GM19240 (cell line): Measurements from ENCODE around the gene SCP2.

ENCODE experiments used
- DNase-seq: peaks from one replicate; pipeline ENCODE4 v3.0.0; 2011; ENCODE audit warnings: low spot score; ENCODE audit not compliant: insufficient read length

SCP2 gene, protein sequence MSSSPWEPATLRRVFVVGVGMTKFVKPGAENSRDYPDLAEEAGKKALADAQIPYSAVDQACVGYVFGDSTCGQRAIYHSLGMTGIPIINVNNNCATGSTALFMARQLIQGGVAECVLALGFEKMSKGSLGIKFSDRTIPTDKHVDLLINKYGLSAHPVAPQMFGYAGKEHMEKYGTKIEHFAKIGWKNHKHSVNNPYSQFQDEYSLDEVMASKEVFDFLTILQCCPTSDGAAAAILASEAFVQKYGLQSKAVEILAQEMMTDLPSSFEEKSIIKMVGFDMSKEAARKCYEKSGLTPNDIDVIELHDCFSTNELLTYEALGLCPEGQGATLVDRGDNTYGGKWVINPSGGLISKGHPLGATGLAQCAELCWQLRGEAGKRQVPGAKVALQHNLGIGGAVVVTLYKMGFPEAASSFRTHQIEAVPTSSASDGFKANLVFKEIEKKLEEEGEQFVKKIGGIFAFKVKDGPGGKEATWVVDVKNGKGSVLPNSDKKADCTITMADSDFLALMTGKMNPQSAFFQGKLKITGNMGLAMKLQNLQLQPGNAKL

DNA sequence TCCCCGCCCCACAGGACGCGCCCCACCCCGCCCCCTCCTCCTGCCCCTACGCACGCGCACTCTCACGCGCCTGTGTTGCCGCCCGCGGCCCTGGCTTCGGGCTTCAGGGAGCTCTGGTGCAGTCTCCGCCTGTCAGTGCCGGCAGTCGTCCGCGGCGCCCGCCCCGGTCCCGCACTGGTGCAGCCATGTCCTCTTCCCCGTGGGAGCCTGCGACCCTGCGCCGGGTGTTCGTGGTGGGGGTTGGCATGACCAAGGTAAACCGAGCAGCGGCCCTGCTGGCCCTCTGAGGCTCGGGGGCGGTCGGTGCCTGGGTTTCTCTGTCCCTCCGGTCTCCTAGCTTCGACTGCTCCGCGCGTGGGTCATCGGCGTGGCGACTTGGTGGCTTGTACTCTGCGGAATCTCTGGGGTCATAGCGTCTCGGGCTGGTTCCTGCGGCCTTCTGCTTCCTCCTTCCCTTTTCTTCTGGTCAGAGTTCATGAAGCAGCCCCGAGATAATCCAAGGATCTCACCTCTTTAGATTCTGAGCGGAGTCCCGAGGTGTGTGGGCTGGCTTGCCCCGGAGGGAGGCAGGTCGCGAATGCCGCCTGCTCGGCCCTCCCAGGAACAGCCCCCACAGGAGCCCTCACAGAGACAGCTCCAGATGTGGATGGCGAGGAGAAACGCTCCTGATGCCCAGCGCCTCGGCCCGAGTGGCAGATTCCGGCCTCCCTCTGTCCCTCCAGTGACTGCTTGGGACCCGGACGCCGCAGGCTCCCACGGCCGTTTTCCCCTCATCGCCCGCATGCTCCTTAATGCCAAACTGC is at the start of gene SCP2:
SCP2 (plus strand) TSS at position 65 of the 803 bp plus-strand sequence; CDS start at position 186, 121 bp downstream.
- peak; percentile 75 for DNase-seq

DNA sequence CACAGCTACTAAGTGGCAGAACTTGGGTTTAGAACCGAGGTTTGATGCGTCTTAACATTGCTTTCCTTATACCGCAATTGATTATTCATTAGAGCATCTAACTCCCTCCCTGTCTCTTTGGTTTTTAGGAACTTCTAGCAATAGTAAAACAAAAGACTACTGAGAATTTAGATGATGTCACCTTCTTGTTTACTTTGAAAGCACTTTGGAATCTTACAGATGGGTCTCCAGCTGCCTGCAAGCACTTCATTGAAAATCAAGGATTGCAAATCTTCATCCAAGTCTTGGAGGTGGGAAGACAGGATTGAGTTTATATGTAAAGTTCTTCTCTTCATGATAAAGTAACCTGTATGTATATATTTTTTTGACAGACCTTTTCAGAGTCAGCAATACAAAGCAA is 49.5 kb upstream of the SCP2 start:
- DNase-seq = no peak

DNA sequence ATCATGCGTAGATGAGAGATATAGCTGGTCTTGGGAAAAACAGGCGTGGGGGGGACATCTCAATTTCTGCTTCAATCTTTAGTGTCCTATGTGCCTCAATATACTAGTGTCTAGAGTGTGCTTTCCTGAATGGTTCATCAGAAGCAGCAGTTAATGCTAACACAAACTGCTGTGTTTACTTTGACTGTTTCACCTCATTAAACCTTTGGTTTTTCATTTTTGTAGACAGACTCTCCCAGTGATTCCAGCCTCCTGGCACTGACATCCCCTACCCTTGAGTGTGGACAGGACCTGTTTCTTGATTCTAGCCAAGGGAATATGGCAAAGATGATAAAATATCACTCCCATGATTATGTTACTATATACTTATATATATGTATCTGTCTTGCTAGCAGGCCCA is 46.9 kb upstream of the SCP2 start:
- DNase-seq = no peak

DNA sequence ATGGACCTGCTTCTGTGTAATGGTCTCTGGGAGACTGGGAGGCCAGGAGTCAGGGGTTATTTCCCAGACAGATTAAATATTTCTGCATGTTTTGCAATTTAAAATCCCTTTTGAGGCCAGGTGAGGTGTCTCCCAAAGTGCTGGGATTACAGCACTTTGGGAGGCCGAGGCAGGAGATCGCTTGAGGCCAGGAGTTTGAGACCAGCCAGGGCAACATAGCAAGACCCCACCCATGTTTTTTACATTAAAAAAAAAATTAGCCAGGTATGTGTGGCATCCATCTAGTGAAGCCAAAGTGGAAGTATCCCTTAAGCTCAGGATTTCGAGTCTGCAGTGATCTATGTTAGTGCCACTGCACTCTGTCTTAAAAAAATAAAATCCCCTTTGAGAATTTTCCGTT is 39.6 kb upstream of the SCP2 start:
- no peak for DNase-seq

DNA sequence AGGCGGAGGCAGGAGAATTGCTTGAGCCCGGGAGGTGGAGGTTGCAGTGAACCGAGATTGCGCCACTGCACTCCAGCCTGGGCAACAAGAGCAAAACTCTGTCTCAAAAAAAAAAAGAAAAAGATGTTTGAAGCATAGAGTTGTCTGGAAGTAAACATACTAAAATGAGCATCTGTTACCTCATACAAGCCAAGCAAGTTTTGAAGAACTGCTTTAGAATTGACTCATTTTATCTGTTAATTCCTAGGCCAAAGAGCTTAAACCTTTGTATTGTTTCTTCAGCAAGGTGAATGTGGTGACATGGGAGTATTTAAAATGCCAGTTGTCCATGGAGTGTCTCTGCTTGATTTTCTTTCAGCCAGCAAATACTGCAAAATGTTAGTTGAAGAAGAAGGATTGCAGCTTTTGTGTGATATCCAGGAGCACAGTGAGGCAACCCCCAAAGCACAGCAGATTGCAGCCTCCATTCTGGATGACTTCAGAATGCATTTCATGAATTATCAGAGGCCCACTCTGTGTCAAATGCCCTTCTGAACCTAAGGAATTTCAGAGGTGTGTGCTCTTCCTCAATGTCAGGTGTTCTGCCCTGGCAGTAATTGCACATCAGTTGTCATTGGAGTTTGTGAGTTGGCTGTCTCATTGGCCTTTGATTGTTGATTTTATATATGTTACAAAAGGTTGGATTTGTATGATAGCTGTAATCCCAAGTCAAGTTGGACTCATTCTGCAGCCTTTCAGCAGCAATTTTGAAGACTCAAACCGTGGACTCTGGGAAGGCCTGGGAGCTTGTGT is 34.5 kb upstream of the SCP2 start:
- no peak for DNase-seq

DNA sequence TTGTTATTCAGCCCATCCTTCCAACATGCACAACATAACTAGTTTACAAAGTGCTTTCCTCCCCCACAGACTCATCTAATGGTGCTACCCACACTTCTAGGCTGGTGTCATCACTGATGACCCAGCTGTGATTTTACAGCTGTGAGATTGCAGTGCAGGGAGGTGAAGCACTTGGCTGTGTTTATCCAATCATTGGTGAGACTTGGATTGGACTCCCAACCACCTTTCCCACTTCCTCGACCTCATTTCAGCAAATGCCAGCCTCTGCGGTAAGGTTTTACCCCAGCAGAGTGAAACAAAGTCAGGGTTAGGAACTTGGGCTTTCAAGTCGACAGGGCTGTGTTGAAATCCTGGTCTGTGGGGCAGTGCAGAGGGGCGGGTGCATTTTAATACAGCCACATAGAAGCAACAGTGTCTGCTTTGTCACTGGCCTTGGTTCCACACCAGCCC is 27.6 kb upstream of the SCP2 start:
- no peak for DNase-seq

DNA sequence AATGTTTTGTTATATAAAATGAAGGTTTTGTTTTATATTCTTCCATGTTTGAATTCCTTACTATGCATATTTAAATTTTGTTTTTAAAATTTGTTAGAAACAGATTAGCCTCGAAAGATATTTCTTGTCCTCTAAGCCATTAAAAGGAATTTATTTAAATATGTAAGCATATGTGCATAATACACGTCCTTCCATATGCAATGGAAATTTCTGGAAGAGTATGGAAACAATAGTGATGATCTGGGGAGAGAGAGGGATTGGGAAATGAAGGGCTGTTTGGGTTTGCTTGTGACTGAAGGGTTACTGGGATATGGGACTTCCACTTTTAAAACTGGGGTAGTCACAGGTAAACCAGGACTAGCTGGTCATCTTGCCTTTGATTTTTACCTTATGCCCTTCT is 26.7 kb upstream of the SCP2 start:
- no peak for DNase-seq

DNA sequence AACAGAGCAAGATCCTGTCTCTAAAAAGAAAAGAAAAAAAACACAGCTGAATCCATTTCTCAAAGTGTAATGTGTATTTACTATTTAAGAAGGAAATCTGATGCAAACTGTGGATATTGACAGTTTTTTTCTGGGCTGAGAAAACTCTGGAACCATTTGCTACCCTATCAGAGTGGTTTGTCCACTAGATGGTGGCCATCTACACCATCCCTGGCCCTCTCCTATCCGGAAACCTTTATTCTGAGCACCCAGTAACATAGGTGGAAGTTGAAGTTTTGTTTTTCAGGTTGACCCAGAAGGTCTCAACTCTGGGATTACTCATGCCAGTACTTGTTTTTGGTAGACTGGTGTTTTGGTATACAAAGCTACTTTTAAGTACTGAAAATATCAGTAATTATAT is 25.7 kb upstream of the SCP2 start:
- DNase-seq = no peak

DNA sequence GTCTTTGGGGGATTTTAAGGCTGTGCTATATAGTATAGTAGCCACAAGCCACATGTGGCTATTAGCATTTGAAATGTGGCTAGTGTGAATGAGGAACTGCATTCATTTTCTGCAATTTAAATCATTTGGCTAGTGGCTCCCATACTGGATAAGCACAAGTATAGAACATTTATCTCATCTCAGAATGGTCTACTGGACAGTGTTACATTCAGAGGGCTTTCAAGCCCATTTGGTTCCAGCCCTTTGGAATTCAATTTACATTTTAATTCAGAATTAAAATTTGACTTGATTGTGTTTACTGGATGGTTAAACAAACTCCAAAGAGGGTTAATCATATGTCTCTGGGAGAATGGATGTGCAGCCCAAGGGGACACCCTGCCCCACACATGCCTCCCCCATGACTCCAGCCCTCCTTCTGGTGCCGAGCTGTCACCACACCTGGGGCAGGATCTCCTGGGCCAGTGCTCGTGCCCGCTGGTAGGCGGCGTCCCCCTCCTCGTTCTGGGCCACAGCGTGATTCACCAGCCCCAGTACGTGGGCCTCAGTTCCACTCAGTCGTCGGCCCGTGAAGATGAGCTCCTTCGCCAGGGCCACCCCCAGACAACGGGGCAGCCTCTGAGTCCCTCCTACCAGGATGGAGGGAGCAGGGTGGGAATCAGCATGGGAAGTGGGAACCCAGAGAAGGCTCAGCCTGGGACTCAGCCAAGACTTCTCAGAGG is 22.7 kb upstream of the SCP2 start:
- no peak for DNase-seq

DNA sequence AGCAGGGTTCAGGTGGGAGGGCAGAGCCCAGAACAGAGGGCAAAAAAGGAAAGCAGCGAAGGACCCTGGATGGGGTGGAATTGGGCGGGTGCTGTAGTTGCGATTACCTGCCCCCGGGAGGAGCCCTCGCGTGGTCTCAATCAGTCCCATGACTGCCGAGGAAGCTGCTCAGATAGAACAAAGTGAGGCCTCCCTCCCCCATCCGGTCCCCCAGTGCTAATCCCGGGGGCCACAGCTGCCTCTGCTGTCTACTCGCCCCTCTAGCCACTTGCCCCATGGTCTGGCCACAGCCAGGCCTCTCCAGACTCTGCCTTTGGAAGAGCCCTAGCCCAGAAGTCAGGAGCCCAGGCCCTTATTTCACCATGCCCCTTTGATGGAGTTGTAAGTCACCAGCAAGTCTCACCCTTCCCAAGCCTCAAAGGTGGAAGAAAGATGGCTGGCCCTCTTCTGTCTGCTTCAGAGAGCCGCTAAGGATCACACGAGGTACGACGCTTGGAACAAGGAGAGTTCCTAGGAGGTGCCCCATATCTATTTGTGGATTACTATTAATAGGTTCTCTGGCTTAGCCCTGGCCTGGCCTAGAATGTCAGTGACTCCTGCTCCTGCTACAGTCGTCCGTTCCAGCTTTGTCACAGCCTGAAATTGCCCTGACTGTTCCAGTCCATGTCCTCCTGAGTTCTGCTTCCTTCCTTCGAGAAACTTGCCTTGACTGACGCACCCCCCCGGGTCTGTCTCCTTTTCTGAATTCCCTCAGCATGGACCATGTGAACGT is 22.0 kb upstream of the SCP2 start:
- DNase-seq = peak; percentile 32

DNA sequence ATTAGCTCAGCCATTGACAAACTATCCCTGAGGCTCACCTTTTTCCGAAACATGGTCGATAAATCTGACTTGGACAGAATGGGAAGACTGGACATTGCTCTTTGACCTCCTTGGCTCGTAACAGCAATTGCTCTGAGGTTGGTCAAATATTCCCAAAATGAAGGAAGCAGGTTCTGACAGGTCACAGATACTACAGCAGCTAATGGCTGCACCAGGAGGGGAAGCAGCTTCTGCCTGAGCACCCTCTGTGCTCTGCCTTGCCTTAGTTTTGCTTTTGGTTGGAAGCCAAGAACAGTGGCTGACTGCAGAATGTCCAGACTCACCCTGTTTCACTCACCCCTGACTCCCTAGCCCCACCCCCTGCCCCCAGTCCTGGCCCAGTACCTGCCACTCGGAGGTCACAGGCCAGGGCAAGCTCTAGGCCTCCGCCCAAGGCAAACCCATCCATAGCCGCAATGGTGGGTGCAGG is 20.9 kb upstream of the SCP2 start:
- DNase-seq = no peak

DNA sequence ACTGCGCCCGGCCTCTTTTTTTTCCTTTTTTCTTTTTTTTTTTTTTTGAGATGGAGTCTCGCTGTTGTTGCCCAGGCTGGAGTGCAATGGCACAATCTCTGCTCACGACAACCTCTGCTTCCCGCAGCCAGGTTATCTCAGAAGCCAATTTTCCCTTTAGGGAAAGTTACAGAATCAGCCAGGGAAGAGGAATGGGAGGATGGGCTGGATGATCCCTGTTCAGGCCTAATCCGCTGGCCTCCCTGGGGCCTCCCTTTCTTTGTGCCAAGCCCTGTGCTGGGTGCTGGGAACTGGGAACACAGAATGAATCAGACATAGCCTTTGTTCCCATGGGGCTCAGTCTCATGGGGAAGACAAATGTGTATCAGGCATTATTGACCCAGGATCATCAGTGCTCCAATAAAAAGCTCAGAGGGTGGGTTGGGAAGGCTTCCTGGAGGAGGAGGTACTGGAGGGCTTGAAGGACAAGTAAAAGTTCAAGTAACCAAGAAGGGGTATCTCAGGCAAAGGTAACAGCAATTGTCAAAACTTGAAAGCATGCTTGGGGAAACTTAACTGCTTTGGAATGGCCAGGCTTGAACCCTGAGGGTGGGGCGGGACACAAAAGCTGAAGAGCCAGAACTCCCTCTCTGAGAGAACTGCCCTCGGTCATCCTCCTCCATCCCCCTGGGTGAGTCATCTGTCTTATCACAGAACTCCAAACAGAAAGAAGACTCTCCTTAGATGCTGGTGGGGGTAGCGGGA is 19.8 kb upstream of the SCP2 start:
- DNase-seq = no peak

DNA sequence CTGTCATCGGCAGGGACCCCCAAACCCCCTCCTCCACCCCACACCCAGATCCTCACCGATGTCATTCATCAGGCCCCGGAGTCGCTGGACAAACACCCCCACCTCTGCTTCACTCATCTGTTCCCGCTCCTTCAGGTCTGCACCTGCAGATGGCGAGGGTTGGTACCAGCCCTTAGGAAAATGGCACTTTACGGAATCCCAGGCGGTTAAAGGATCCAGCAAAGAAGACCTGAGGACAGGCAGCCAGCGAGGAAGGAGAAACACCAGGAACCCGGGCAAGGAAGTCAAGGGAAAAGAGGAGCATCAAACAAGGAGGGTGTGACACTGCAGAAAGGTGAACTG is 19.3 kb upstream of the SCP2 start:
- no peak for DNase-seq

DNA sequence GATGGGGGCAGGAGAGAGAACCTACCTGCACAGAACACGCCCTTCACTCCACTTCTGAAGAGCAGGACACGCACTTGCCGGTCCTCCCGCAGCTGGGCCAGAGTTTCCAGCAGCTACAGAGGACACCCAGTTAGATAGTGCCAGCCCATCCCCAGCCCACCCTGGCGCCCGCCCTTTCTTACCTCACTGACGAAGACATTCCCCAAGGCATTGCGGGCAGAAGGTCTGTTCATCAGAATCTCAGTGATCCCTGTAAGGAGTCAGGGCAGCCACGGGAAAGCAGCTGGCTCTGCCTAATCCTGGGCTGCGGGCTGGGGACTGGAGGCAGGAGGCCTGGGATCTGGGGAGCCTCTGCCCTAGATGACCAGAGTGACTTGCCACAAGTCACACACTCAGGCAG is 15.5 kb upstream of the SCP2 start:
- no peak for DNase-seq

DNA sequence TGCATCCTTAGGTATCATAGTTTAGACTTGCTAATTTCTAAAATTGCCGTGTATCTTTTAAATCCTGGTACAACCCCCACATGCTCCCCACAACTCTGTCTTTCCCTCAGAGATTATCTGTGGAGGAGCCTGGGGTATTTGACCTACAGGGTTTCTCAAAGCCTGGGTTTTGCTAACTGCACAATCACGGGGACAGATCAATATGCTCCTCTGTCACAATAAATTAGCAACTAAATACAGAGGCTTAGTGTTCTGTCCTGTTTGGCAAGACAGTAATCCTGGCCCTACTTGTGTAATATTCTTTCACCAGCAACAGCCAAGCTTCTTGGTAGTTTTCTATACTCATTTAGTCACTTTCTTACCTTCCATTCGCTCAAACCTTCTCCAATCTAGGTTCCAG is 14.1 kb upstream of the SCP2 start:
- DNase-seq = no peak

DNA sequence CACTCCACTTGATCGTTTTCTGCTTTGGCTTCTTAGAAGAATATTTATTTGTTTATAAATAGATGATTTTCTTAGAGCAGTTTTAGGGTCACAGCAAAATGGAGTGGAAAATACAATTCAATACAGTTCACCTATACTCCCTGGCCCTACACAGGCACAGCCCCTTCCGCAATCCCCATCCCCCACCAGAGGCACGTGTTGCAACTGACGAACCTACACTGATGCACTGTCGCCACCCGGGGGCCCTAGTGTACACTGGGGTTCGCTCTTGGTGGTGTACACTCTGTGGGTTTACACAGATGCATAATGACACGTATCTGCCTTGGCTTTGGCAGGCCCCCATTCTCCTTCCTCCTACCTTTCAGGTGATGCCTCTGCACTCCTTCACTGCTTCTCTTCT is 13.5 kb upstream of the SCP2 start:
- no peak for DNase-seq

DNA sequence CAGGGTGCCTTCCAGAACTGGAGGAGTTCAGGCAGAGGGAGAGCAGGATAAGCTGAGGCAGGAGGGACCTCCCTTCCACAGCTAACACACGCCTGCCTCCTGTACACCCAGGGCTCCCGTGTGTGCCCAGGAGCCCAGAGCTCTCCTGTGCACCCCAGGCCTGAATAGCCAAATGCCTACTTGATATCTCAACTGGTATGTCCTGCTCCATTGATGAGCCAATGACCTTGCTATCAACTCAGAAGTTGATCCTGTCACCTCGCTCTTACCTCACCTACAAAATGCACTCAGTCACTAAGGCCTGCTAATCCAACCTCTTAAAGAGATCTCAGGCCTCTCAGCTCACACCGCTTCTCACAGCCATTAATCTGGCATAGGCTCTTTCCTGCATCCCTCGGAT is 12.6 kb upstream of the SCP2 start:
- DNase-seq = no peak

DNA sequence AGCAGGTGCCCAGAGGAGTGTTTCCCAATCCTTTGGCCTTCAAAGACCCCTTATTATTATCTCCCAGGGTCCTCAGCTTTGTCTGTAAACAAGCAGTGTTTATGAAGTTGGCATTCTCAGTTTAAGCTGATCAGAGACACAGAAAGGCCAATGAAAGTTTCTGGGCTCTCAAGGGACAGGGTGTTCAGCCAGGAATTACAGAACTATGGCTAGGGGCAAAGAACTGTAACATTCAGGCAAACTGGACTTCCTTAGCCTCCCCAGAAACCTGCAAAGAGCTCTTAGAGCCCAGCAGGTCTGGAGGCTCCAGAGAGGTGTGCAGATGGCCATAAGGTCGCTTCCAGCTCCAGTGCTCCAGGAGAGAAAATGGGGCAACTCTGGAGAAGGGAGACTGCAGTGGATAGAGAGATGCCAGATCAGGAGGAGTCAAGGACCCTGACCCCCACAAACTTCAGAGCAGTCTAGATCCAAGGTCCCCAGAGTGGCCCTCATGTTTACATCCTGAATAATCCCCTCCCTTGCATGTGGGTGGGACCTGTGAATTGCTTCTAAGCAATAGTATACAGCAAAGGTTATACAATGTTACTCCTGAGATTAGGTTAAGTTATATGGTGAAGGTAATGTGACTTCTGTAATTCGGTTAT is 11.7 kb upstream of the SCP2 start:
- DNase-seq = no peak

DNA sequence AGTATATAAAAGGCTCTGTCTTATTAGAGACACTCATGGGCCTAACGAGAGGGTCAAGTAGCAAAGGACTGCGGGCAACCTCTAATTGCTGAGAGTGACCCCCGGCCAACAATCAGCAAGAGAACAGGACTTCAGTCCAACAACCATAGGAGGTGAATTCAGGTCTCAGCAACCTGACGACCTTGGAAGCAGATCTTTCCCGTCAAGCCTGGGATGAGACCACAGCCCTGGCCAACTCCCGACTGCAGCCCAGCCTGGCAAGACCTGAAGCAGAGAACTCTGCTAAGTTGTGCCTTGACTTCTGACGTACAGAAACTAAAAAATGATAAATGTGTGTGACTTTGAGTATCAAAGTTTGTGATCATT is 11.2 kb upstream of the SCP2 start:
- DNase-seq = no peak
